GM21619 (cell line): Measurements from ENCODE around the gene TMEM231.
"Not testable (repeated sequence)": the region's sequence is repeated elsewhere in the genome, so short reads cannot be mapped to it uniquely, and the experiment has no call there.

Source experiments
- ATAC-seq: cut with Tn5 transposase; IDR thresholded peaks from one replicate; pipeline ENCODE4 v1.9.1; 2021; ENCODE audit not compliant: unreplicated experiment

Gene TMEM231

GRCh38 chr16:75566758-75567255 is 10.8 kb upstream of the TMEM231 start:
- peak; percentile 2 for ATAC-seq

- peak; percentile 66 for ATAC-seq
Measured at GRCh38 chr16:75566040-75566757, 10.1 kb upstream of the TMEM231 start, which contains the start of gene GABARAPL2. Gene GABARAPL2 (plus strand): TSS chr16:75566379. CDS start chr16:75566487, 108 bp downstream.

GRCh38 chr16:75565640-75566039 is 9.6 kb upstream of the TMEM231 start:
- peak; percentile 3 for ATAC-seq

GRCh38 chr16:75559564-75560372 is 3.7 kb upstream of the TMEM231 start:
- no peak for ATAC-seq

GRCh38 chr16:75558846-75559401 is 2.9 kb upstream of the TMEM231 start:
- no peak for ATAC-seq

GRCh38 chr16:75556431-75556950 is 439 bp upstream of the TMEM231 start:
- no peak for ATAC-seq

GRCh38 chr16:75555213-75555706 is 792 bp downstream of the TMEM231 start:
- peak; percentile 36 for ATAC-seq

GRCh38 chr16:75552951-75553350 is 3.1 kb downstream of the TMEM231 start:
- no peak for ATAC-seq

- peak; percentile 85 for ATAC-seq
Measured at GRCh38 chr16:75550211-75550662, 5.8 kb downstream of the TMEM231 start.

- ATAC-seq = not testable (repeated sequence)
Measured at GRCh38 chr16:75548456-75548855, 7.6 kb downstream of the TMEM231 start.

- no peak for ATAC-seq
Measured at GRCh38 chr16:75546293-75546692, 9.8 kb downstream of the TMEM231 start.

- ATAC-seq = not testable (repeated sequence)
Measured at GRCh38 chr16:75545879-75546278, 10.2 kb downstream of the TMEM231 start.

GRCh38 chr16:75542462-75542861 is 13.6 kb downstream of the TMEM231 start:
- not testable (repeated sequence) for ATAC-seq

- no peak for ATAC-seq
Measured at GRCh38 chr16:75541236-75541635, 14.8 kb downstream of the TMEM231 start.

- not testable (repeated sequence) for ATAC-seq
Measured at GRCh38 chr16:75538882-75539565, 17.0 kb downstream of the TMEM231 start.

GRCh38 chr16:75537776-75538175 is 18.3 kb downstream of the TMEM231 start:
- ATAC-seq = no peak

GRCh38 chr16:75535901-75536300 is 20.2 kb downstream of the TMEM231 start, which contains the start of gene CHST5:
Gene CHST5 (minus strand): TSS chr16:75536108. CDS start chr16:75530384, 5,724 bp downstream.
- no peak for ATAC-seq

GRCh38 chr16:75535211-75535843 is 20.7 kb downstream of the TMEM231 start:
- ATAC-seq = no peak

- no peak for ATAC-seq
Measured at GRCh38 chr16:75534560-75535205, 21.4 kb downstream of the TMEM231 start.
